ENCODE measurements around the gene CCDC9B. TPM values are rescaled to one million over a fixed set of nuclear protein-coding genes. Genes with fewer than 3 reads are reported as not detected.

CCDC9B gene
- total and polyA plus RNA-seq, 8 donors, result 18.3 to 72.3 (median 32.3) TPM

DNA sequence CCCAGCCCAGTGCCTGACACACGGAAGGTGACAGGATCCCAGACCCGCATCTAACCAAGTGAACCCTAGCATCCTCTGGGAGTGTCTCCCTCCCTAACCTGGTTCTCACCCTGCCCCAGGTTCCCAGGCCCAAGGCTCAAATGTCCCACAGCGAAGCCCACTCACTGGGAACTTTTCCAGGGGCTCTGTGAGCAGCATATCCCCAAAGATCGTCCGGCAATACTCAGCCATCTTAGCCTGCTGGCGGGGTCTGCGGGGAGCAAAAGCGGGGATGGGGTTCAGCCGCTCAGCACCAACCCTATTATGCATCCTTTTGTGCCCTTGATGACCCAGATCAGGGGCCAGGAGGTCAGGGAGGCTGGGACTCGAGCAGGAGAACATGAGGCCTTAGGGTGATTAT is 43.4 kb downstream of the CCDC9B start:
- no peaks in the 10 kb centered on the region for H3K9me3 ChIP-seq
- WGBS, 2 donors, result 92 to 94% methylated on average over 10 of the region's 10 CpGs
- no peak for ATAC-seq
- no peaks in the 10 kb centered on the region for H3K36me3 ChIP-seq
- H3K4me1 ChIP-seq, result peaks cover 0 to 5% (median 3%) of the 10 kb centered on the region in 3 donors
- DNase-seq, result peak in 3 of 6 donors; percentile 15 to 38 (median 30)
- H3K4me3 ChIP-seq, result no peak overlapping the region
- FAIRE-seq, result no peak
- H3K27ac ChIP-seq, result no peak overlapping the region
- intact Hi-C loops (cut with DNase I), result no loop called here
- TF ChIP-seq, protein P1, sequence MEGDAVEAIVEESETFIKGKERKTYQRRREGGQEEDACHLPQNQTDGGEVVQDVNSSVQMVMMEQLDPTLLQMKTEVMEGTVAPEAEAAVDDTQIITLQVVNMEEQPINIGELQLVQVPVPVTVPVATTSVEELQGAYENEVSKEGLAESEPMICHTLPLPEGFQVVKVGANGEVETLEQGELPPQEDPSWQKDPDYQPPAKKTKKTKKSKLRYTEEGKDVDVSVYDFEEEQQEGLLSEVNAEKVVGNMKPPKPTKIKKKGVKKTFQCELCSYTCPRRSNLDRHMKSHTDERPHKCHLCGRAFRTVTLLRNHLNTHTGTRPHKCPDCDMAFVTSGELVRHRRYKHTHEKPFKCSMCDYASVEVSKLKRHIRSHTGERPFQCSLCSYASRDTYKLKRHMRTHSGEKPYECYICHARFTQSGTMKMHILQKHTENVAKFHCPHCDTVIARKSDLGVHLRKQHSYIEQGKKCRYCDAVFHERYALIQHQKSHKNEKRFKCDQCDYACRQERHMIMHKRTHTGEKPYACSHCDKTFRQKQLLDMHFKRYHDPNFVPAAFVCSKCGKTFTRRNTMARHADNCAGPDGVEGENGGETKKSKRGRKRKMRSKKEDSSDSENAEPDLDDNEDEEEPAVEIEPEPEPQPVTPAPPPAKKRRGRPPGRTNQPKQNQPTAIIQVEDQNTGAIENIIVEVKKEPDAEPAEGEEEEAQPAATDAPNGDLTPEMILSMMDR (IDR thresholded peaks at IDR 0.05), result no peak
- no peaks in the 10 kb centered on the region for H3K27me3 ChIP-seq

DNA sequence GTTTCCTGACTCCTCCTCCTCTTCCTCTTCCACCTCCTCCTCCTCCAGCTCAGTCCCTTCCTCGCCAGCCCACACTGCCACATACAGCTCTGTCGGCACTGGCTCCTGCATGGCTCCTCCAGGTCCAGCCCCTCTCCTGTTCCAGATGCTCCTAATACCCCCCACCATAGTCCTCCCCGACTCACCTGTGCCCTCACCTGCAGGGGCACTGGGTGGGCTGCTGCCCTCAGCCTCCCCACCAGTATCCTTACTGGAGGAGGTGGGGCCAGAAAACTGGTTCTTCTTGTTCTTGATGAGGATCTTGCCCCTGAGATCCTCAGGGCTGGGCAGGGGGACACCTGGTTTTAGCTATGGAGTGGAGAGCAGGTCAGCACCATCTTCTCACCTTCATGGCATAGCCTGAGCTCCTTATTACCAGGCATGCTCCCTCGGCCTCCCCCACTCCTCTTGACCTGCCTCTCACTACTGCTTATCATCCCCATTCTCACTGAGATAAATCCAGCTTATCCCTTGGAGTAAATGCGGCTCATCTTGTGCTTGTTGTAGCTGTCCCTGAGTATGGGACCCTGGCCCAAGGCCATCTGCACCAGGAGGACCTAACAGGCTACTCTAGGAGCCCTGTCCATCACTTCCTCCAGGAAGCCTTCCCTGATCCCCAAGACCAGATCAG is 44.0 kb downstream of the CCDC9B start:
- H3K36me3 ChIP-seq, result no peaks in the 10 kb centered on the region
- no peak overlapping the region for H3K4me3 ChIP-seq
- peaks cover 0 to 5% (median 3%) of the 10 kb centered on the region in 3 donors for H3K4me1 ChIP-seq
- H3K9me3 ChIP-seq, result no peaks in the 10 kb centered on the region
- WGBS, 2 donors, result 85 to 88% methylated on average over 5 of the region's 5 CpGs
- intact Hi-C loops (cut with DNase I), result no loop called here
- FAIRE-seq, result no peak
- peak in 3 of 6 donors; percentile 24 to 32 (median 32) for DNase-seq
- no peak overlapping the region for H3K27ac ChIP-seq
- H3K27me3 ChIP-seq, result no peaks in the 10 kb centered on the region
- TF ChIP-seq, protein P1 (IDR thresholded peaks at IDR 0.05), result no peak
- no peak for ATAC-seq

DNA sequence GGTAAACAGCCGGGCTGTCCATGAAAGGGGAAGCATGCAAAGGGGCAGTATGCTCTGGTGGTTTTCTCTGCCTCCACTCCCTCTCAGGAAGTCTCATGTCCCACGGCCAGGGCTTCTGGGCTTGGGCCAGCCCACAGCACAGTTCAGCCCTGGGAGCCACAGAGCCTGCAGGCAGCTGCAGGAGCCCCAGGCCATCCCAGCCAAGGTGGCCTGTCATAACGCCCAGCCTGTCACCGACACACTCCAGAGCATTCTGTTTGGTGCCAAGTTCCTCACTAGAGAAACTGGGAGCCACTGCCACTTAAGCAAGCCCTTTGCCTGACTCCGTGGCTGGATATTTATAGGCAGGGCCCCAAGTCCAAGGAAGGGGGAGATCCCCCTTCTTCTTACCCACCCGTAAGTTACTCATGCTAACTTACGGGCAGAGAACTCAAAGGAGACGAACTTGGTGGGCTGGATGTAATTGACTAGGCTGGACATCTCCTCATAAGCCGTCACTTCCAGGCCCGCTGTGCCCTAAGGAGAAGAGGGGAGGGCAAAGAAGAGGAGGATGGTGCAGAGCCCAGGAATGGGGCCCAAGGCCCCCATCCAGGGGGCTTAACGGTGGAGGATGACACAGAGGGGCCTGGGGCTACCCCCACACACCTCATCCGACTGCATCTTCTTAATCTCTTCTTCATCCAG is 44.7 kb downstream of the CCDC9B start:
- H3K4me1 ChIP-seq, result peaks cover 0 to 8% (median 5%) of the 10 kb centered on the region in 3 donors
- peak; percentile 83 to 89 (median 86) for ATAC-seq
- no peak for FAIRE-seq
- H3K36me3 ChIP-seq, result no peaks in the 10 kb centered on the region
- H3K27me3 ChIP-seq, result no peaks in the 10 kb centered on the region
- DNase-seq, result peak; percentile 31 to 86 (median 76)
- intact Hi-C loops (cut with DNase I), result no loop called here
- WGBS, 2 donors, result 57 to 58% methylated on average over 12 of the region's 12 CpGs
- no peak overlapping the region for H3K4me3 ChIP-seq
- no peak overlapping the region for H3K27ac ChIP-seq
- no peaks in the 10 kb centered on the region for H3K9me3 ChIP-seq
- TF ChIP-seq, protein P1 (IDR thresholded peaks at IDR 0.05), result no peak

DNA sequence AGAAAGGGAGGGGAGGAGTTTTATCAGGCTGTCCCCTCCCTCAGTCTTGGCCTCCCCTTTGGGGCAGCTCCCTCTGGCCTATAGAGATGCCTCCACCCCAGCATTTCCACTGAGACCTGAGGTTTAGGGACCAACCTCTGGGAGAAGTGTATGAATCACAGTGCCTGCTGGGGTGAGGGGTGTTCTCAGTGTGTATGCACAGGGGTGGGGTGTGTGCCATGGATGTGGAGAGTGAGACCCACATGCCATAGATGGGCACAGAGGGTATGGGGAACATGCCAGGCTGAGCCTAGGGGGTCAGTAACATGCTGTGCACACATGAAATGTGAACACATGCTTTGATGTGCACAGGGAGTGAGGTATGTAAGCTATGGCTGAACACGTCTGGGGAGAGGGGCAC is 45.4 kb downstream of the CCDC9B start:
- TF ChIP-seq, protein P1 (IDR thresholded peaks at IDR 0.05), result no peak
- ATAC-seq (no peak), FAIRE-seq (no peak), DNase-seq (peak in 2 of 6 donors; percentile 15 to 21)
- intact Hi-C loops (cut with DNase I), result no loop called here
- WGBS, 2 donors, result 80 to 91% methylated on average over 1 of the region's 1 CpG
- Histone ChIP-seq H3K4me1 (peaks cover 0 to 10% (median 5%) of the 10 kb centered on the region in 3 donors), H3K4me3 (no peak overlapping the region), H3K27ac (no peak overlapping the region), H3K27me3 (no peaks in the 10 kb centered on the region), H3K9me3 (no peaks in the 10 kb centered on the region), H3K36me3 (no peaks in the 10 kb centered on the region)

Measured in pancreas (tissue), 10 donors.